Measurements from ENCODE around the gene HNRNPD. TPM values are rescaled to one million over a fixed set of nuclear protein-coding genes. Genes with fewer than 3 reads are reported as not detected.

Gene HNRNPD
- total and polyA plus RNA-seq, 2 of the 13 experiments (the other 11 are each of a cell fraction or from before 2014, with no cell fraction given): 64.0 to 69.7 TPM

GRCh38 chr4:82373816-82374625 is at the start of gene HNRNPD (continued):
- TF ChIP-seq TFDP1 (CRISPR knock-in tag; IDR thresholded peaks at IDR 0.05; ENCODE audit: borderline replicate concordance): peak; percentile 89; the same call in 1 of the 2 replicates
- no peak for TF ChIP-seq REXO4 (CRISPR knock-in tag; IDR thresholded peaks at IDR 0.05; ENCODE audit: borderline replicate concordance)
- TF ChIP-seq ZNF317 (CRISPR knock-in tag; IDR thresholded peaks at IDR 0.05): peak; percentile 64; the same call in 1 of the 2 replicates
- TF ChIP-seq U2AF2 (IDR thresholded peaks at IDR 0.05; ENCODE audit: low read depth, low read length): 0 out of 2 replicates have a peak, but pooled peaks have one; percentile 84
- TF ChIP-seq GRHL1 (CRISPR knock-in tag; conservative IDR thresholded peaks at IDR 0.05): no peak
- peak; percentile 32; the same call in 1 of the 2 replicates for TF ChIP-seq ZNF232 (CRISPR knock-in tag; IDR thresholded peaks at IDR 0.05; ENCODE audit: borderline replicate concordance)
- no peak for TF ChIP-seq ZNF570 (CRISPR knock-in tag; IDR thresholded peaks at IDR 0.05; ENCODE audit: borderline replicate concordance)
- no peak; the same call in none of the 2 replicates for TF ChIP-seq CEBPG (CRISPR knock-in tag; IDR thresholded peaks at IDR 0.05)
- 0 out of 2 replicates have a peak, but pooled peaks have one; percentile 31 for TF ChIP-seq ZNF143 (CRISPR knock-in tag; IDR thresholded peaks at IDR 0.05)
- peak; percentile 82; the same call in 1 of the 2 replicates for TF ChIP-seq BRCA1 (CRISPR knock-in tag; IDR thresholded peaks at IDR 0.05)
- TF ChIP-seq FOXJ3 (CRISPR knock-in tag; IDR thresholded peaks at IDR 0.05; ENCODE audit: borderline replicate concordance): peak; percentile 43; the same call in 1 of the 2 replicates
- TF ChIP-seq ZBTB20 (CRISPR knock-in tag; IDR thresholded peaks at IDR 0.05; ENCODE audit: borderline replicate concordance, low read depth): 0 out of 2 replicates have a peak, but pooled peaks have one; percentile 72
- no peak for TF ChIP-seq ZNF280B (CRISPR knock-in tag; IDR thresholded peaks at IDR 0.05; ENCODE audit: borderline replicate concordance)
- peak; percentile 96 for TF ChIP-seq TFDP2 (CRISPR knock-in tag; IDR thresholded peaks at IDR 0.05)
- TF ChIP-seq GABPA (IDR thresholded peaks at IDR 0.05; ENCODE audit: low read depth, low read length): peak; percentile 69
- TF ChIP-seq GABPA (CRISPR knock-in tag; IDR thresholded peaks at IDR 0.05; ENCODE audit: low read depth): peak; percentile 96
- peak; percentile 97 for TF ChIP-seq MAZ (IDR thresholded peaks at IDR 0.05; ENCODE audit: borderline replicate concordance, low read depth, low read length)
- peak; percentile 99 for TF ChIP-seq MAZ (CRISPR knock-in tag; IDR thresholded peaks at IDR 0.05; ENCODE audit: low read depth)
- peak; percentile 87 for TF ChIP-seq GMEB1 (CRISPR knock-in tag; IDR thresholded peaks at IDR 0.05; ENCODE audit: borderline replicate concordance)

All from HepG2 (cell line).